ENCODE results near the gene TNFSF13. TPM values are rescaled to one million over a fixed set of nuclear protein-coding genes. Genes with fewer than 3 reads are reported as not detected.

Gene TNFSF13
- polyA plus RNA-seq, 2 donors: 5.4 to 5.6 TPM

DNA sequence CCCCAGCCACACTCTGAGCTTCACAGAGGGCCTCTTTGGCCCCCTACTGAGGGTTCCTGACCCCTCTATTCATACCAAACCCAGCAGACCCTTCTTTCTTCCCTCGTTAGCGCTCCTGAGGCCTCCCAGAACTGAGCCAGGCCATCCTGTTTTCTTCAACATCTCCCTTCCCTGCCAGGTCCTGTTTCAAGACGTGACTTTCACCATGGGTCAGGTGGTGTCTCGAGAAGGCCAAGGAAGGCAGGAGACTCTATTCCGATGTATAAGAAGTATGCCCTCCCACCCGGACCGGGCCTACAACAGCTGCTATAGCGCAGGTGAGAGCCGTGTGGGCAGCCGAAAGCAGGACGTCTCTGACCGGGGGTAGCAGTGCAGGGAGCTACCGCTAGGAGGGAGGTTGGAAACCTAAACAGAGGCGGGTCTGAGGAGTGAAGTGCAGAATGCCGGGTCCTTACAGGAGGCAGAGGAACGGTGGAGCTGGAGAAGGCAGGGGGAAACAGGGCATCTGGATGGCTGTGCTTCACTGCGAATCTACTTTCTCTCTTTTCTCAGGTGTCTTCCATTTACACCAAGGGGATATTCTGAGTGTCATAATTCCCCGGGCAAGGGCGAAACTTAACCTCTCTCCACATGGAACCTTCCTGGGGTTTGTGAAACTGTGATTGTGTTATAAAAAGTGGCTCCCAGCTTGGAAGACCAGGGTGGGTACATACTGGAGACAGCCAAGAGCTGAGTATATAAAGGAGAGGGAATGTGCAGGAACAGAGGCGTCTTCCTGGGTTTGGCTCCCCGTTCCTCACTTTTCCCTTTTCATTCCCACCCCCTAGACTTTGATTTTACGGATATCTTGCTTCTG lies 1.9 kb downstream of the TNFSF13 start:
- peak overlapping the region; percentile 59 to 88 for H3K27ac ChIP-seq (ENCODE audit: low read depth in 2 of 2, low read length in 1 of 2)
- no peak overlapping the region for H3K4me3 ChIP-seq (ENCODE audit: low read depth in 1 of 2, low read length in 2 of 2)
- no peaks in the 10 kb centered on the region for H3K9me3 ChIP-seq (ENCODE audit: control insufficient read depth in 2 of 2, insufficient read depth in 1 of 2, low read depth in 1 of 2, low read length in 1 of 2)
- H3K27me3 ChIP-seq (ENCODE audit: control insufficient read depth in 1 of 2, insufficient read depth in 2 of 2, low read length in 2 of 2): no peaks in the 10 kb centered on the region
- WGBS, 2 donors: 27 to 30% methylated on average over 22 of the region's 22 CpGs
- H3K36me3 ChIP-seq (ENCODE audit: control insufficient read depth in 2 of 2, insufficient read depth in 2 of 2, low read length in 1 of 2): peaks cover 6 to 17% of the 10 kb centered on the region in 2 donors
- H3K4me1 ChIP-seq (ENCODE audit: control insufficient read depth in 2 of 2, insufficient read depth in 2 of 2, low read length in 1 of 2): peaks cover 8 to 24% of the 10 kb centered on the region in 2 donors

DNA sequence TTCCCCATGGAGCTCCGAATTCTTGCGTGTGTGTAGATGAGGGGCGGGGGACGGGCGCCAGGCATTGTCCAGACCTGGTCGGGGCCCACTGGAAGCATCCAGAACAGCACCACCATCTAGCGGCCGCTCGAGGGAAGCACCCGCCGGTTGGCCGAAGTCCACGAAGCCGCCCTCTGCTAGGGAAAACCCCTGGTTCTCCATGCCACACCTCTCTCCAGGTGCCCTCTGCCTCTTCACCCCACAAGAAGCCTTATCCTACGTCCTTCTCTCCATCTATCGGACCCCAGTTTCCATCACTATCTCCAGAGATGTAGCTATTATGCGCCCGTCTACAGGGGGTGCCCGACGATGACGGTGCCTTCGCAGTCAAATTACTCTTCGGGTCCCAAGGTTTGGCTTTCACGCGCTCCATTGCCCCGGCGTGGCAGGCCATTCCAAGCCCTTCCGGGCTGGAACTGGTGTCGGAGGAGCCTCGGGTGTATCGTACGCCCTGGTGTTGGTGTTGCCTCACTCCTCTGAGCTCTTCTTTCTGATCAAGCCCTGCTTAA lies 2.6 kb downstream of the TNFSF13 start:
- WGBS, 2 donors: 0% methylated on average over 32 of the region's 32 CpGs
- Histone ChIP-seq H3K9me3 (ENCODE audit: control insufficient read depth in 2 of 2, insufficient read depth in 1 of 2, low read depth in 1 of 2, low read length in 1 of 2) (no peaks in the 10 kb centered on the region), H3K27me3 (ENCODE audit: control insufficient read depth in 1 of 2, insufficient read depth in 2 of 2, low read length in 2 of 2) (no peaks in the 10 kb centered on the region), H3K27ac (ENCODE audit: low read depth in 2 of 2, low read length in 1 of 2) (peak overlapping the region; percentile 88 to 94), H3K4me1 (ENCODE audit: control insufficient read depth in 2 of 2, insufficient read depth in 2 of 2, low read length in 1 of 2) (peaks cover 8 to 24% of the 10 kb centered on the region in 2 donors), H3K36me3 (ENCODE audit: control insufficient read depth in 2 of 2, insufficient read depth in 2 of 2, low read length in 1 of 2) (peaks cover 6 to 20% of the 10 kb centered on the region in 2 donors), H3K4me3 (ENCODE audit: low read depth in 1 of 2, low read length in 2 of 2) (peak overlapping the region; percentile 72 to 76)

DNA sequence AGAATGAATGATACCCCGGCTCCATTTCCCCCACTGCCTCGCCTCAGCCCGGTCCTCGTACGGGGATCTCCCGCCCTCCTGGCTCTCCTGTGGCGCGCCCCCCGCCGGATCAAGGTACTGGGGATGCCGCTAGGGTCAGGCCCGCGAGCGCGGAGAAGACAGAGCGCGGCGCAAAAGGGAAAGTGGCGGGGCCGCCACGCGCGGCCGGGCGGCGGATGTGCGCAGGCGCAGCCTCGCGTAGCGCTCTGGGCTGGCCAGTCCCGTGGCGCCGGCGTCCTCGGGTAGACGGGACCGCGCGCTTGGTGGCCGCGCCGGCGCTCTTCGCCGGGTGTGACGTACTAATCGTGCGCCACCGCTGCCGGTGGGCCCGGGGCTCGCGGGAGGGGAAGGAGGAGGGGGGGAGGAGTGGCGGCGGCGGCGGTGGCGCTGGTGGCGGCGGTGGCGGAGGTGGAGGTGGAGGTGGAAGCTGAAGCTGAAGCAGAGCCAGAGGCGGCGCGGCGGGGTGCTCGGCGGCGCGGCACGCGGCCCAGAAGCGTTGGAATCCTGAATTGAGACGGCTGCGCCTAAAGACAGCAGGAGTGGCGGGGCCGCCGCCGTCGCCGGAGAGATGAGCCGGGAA lies 3.1 kb downstream of the TNFSF13 start, which contains the start of gene SENP3:
Gene SENP3 (plus strand): TSS at position 331 of the 619 bp plus-strand sequence. CDS start 1,158 bp downstream, outside the sequence.
- Histone ChIP-seq H3K27ac (ENCODE audit: low read depth in 2 of 2, low read length in 1 of 2) (peak within 1 kb of the TSS; percentile 88 to 94), H3K4me1 (ENCODE audit: control insufficient read depth in 2 of 2, insufficient read depth in 2 of 2, low read length in 1 of 2) (peaks cover 8 to 24% of the 10 kb centered on the region in 2 donors), H3K9me3 (ENCODE audit: control insufficient read depth in 2 of 2, insufficient read depth in 1 of 2, low read depth in 1 of 2, low read length in 1 of 2) (no peaks in the 10 kb centered on the region), H3K36me3 (ENCODE audit: control insufficient read depth in 2 of 2, insufficient read depth in 2 of 2, low read length in 1 of 2) (peaks cover 6 to 20% of the 10 kb centered on the region in 2 donors), H3K27me3 (ENCODE audit: control insufficient read depth in 1 of 2, insufficient read depth in 2 of 2, low read length in 2 of 2) (no peaks in the 10 kb centered on the region), H3K4me3 (ENCODE audit: low read depth in 1 of 2, low read length in 2 of 2) (peak within 1 kb of the TSS; percentile 72 to 76)
- WGBS, 2 donors: 0 to 1% methylated on average over 54 to 82 of the region's 82 CpGs

DNA sequence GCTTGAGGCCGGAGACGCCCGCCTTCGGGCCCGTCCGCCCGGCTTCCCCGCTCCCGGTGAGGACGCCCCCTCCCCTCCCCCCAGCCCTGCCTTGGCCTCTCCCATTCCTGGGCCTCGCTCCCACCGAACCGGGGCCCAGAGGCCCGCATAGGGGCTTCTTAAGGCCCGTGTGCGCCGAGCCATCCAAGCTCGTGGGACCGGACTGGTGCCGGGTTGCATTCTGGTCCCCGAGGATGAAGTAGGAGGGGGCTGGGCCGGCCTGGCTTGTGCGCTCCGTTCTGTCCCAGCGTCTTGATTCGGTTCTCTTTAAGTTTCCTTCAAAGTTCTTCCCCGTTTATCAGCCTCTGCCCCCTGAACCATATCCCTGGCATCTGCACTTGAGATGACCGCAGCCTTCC lies 3.7 kb downstream of the TNFSF13 start:
- Histone ChIP-seq H3K27me3 (ENCODE audit: control insufficient read depth in 1 of 2, insufficient read depth in 2 of 2, low read length in 2 of 2) (no peaks in the 10 kb centered on the region), H3K9me3 (ENCODE audit: control insufficient read depth in 2 of 2, insufficient read depth in 1 of 2, low read depth in 1 of 2, low read length in 1 of 2) (no peaks in the 10 kb centered on the region), H3K36me3 (ENCODE audit: control insufficient read depth in 2 of 2, insufficient read depth in 2 of 2, low read length in 1 of 2) (peaks cover 6 to 20% of the 10 kb centered on the region in 2 donors), H3K4me3 (ENCODE audit: low read depth in 1 of 2, low read length in 2 of 2) (peak overlapping the region; percentile 72 to 76), H3K27ac (ENCODE audit: low read depth in 2 of 2, low read length in 1 of 2) (peak overlapping the region; percentile 88 to 94), H3K4me1 (ENCODE audit: control insufficient read depth in 2 of 2, insufficient read depth in 2 of 2, low read length in 1 of 2) (peaks cover 8 to 24% of the 10 kb centered on the region in 2 donors)
- 0 to 1% methylated on average over 21 to 28 of the region's 28 CpGs for WGBS, 2 donors

DNA sequence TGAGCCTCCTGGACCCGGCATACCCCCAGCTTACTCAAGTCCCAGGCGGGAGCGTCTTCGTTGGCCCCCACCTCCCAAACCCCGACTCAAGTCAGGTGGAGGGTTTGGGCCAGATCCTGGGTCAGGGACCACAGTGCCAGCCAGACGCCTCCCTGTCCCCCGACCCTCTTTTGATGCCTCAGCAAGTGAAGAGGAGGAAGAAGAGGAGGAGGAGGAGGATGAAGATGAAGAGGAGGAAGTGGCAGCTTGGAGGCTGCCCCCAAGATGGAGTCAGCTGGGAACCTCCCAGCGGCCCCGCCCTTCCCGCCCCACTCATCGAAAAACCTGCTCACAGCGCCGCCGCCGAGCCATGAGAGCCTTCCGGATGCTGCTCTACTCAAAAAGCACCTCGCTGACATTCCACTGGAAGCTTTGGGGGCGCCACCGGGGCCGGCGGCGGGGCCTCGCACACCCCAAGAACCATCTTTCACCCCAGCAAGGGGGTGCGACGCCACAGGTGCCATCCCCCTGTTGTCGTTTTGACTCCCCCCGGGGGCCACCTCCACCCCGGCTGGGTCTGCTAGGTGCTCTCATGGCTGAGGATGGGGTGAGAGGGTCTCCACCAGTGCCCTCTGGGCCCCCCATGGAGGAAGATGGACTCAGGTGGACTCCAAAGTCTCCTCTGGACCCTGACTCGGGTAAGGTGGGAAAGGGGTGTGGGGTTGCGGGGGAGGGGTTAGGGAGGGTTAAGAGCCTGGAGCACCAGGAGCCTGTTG lies 4.7 kb downstream of the TNFSF13 start:
- H3K36me3 ChIP-seq (ENCODE audit: control insufficient read depth in 2 of 2, insufficient read depth in 2 of 2, low read length in 1 of 2): peaks cover 6 to 20% of the 10 kb centered on the region in 2 donors
- no peaks in the 10 kb centered on the region for H3K27me3 ChIP-seq (ENCODE audit: control insufficient read depth in 1 of 2, insufficient read depth in 2 of 2, low read length in 2 of 2)
- H3K27ac ChIP-seq (ENCODE audit: low read depth in 2 of 2, low read length in 1 of 2): no peak overlapping the region
- WGBS, 2 donors: 87 to 88% methylated on average over 29 to 30 of the region's 30 CpGs
- no peak overlapping the region for H3K4me3 ChIP-seq (ENCODE audit: low read depth in 1 of 2, low read length in 2 of 2)
- peaks cover 7 to 16% of the 10 kb centered on the region in 2 donors for H3K4me1 ChIP-seq (ENCODE audit: control insufficient read depth in 2 of 2, insufficient read depth in 2 of 2, low read length in 1 of 2)
- no peaks in the 10 kb centered on the region for H3K9me3 ChIP-seq (ENCODE audit: control insufficient read depth in 2 of 2, insufficient read depth in 1 of 2, low read depth in 1 of 2, low read length in 1 of 2)

DNA sequence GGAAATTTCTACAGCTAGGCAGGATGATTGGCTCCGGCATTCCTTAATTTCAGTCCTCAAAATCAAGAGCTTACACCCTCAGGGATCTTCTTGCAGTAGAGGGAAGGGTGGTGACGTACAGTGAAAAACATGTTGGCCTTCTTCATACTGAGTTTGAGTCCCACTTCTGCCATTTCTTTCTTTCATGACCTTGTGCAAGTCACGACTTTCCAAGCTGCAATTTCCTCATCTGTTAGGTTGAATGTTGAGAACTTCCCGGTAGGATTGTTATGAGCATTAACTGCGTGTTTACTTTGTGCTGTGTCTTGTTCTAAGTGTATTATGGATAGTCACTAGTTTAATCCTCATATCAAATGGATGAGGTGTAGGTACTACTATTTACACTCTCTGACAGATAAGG lies 11.0 kb downstream of the TNFSF13 start:
- Histone ChIP-seq H3K9me3 (ENCODE audit: control insufficient read depth in 2 of 2, insufficient read depth in 1 of 2, low read depth in 1 of 2, low read length in 1 of 2) (no peaks in the 10 kb centered on the region), H3K27me3 (ENCODE audit: control insufficient read depth in 1 of 2, insufficient read depth in 2 of 2, low read length in 2 of 2) (no peaks in the 10 kb centered on the region), H3K4me3 (ENCODE audit: low read depth in 1 of 2, low read length in 2 of 2) (no peak overlapping the region), H3K27ac (ENCODE audit: low read depth in 2 of 2, low read length in 1 of 2) (no peak overlapping the region), H3K4me1 (ENCODE audit: control insufficient read depth in 2 of 2, insufficient read depth in 2 of 2, low read length in 1 of 2) (peaks cover 0 to 2% of the 10 kb centered on the region in 2 donors), H3K36me3 (ENCODE audit: control insufficient read depth in 2 of 2, insufficient read depth in 2 of 2, low read length in 1 of 2) (peaks cover 13 to 25% of the 10 kb centered on the region in 2 donors)
- 82 to 87% methylated on average over 5 of the region's 5 CpGs for WGBS, 2 donors

DNA sequence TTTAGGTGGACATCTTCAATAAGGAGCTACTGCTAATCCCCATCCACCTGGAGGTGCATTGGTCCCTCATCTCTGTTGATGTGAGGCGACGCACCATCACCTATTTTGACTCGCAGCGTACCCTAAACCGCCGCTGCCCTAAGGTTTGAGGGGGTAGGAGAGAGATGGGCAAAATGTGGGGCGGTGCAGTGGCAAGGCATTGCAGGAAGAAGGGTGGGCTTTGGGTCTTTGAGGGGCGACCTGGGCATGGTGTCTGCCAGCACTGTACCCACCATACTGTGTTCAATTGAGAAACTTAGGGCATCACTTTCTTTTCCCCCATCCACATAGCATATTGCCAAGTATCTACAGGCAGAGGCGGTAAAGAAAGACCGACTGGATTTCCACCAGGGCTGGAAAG lies 11.8 kb downstream of the TNFSF13 start:
- 92 to 94% methylated on average over 10 of the region's 10 CpGs for WGBS, 2 donors
- peaks cover 11 to 23% of the 10 kb centered on the region in 2 donors for H3K36me3 ChIP-seq (ENCODE audit: control insufficient read depth in 2 of 2, insufficient read depth in 2 of 2, low read length in 1 of 2)
- no peaks in the 10 kb centered on the region for H3K9me3 ChIP-seq (ENCODE audit: control insufficient read depth in 2 of 2, insufficient read depth in 1 of 2, low read depth in 1 of 2, low read length in 1 of 2)
- H3K4me1 ChIP-seq (ENCODE audit: control insufficient read depth in 2 of 2, insufficient read depth in 2 of 2, low read length in 1 of 2): peaks cover 0 to 3% of the 10 kb centered on the region in 2 donors
- H3K4me3 ChIP-seq (ENCODE audit: low read depth in 1 of 2, low read length in 2 of 2): no peak overlapping the region
- H3K27me3 ChIP-seq (ENCODE audit: control insufficient read depth in 1 of 2, insufficient read depth in 2 of 2, low read length in 2 of 2): no peaks in the 10 kb centered on the region
- no peak overlapping the region for H3K27ac ChIP-seq (ENCODE audit: low read depth in 2 of 2, low read length in 1 of 2)

DNA sequence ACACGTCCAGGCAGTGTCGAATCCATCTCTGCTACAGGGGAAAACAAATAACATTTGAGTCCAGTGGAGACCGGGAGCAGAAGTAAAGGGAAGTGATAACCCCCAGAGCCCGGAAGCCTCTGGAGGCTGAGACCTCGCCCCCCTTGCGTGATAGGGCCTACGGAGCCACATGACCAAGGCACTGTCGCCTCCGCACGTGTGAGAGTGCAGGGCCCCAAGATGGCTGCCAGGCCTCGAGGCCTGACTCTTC lies 13.7 kb downstream of the TNFSF13 start:
- Histone ChIP-seq H3K4me1 (ENCODE audit: control insufficient read depth in 2 of 2, insufficient read depth in 2 of 2, low read length in 1 of 2) (peaks cover 0 to 7% of the 10 kb centered on the region in 2 donors), H3K36me3 (ENCODE audit: control insufficient read depth in 2 of 2, insufficient read depth in 2 of 2, low read length in 1 of 2) (peaks cover 21 to 35% of the 10 kb centered on the region in 2 donors), H3K27ac (ENCODE audit: low read depth in 2 of 2, low read length in 1 of 2) (peak overlapping the region; percentile 61 to 88), H3K9me3 (ENCODE audit: control insufficient read depth in 2 of 2, insufficient read depth in 1 of 2, low read depth in 1 of 2, low read length in 1 of 2) (no peaks in the 10 kb centered on the region), H3K27me3 (ENCODE audit: control insufficient read depth in 1 of 2, insufficient read depth in 2 of 2, low read length in 2 of 2) (no peaks in the 10 kb centered on the region), H3K4me3 (ENCODE audit: low read depth in 1 of 2, low read length in 2 of 2) (peak overlapping the region; percentile 40 to 47)
- 0 to 1% methylated on average over 11 of the region's 11 CpGs for WGBS, 2 donors

All from esophagus (tissue), 2 donors.